ENCODE measurements around the gene VPS51. TPM values are rescaled to one million over a fixed set of nuclear protein-coding genes. Genes with fewer than 3 reads are reported as not detected.

The VPS51 gene
- total and polyA plus RNA-seq, 2 of the 4 experiments (the other 2 are of a cell fraction) = 56.3 to 113 TPM

DNA sequence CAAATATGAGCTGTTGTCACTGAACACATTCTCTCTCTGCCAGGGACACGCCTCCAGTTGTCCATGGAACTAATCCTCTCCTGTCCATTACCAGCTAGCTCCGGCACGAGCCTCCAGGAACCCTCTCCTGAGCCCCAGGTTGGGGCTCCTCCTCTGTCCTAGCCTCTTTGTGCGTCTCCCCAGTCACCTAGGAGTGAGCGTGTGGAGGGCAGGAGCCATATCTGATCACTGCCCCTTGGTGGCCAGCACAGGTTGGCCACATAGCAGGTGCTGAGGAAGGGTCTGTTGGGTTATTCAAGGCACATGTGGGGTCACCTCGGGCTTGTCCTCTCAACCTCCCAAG, 35.9 kb downstream of the VPS51 start:
- Histone ChIP-seq H3K27me3 (ENCODE audit: control insufficient read depth, insufficient read depth, low read length) (no peaks in the 10 kb centered on the region), H3K79me1 (ENCODE audit: low read depth in 1 of 2, low read length in 2 of 2) (peaks cover 24 to 50% of the 10 kb centered on the region in 2 experiments), H2AK5ac (ENCODE audit: low read depth, low read length) (no peak overlapping the region), H4K5ac (ENCODE audit: low read depth, low read length) (no peak overlapping the region), H3K23ac (ENCODE audit: low read depth, low read length) (no peak overlapping the region), H3K18ac (ENCODE audit: low read depth, low read length) (no peak overlapping the region), H3K56ac (ENCODE audit: extremely low read depth, insufficient read depth, low read length) (no peak overlapping the region), H2AFZ (replicated peaks; ENCODE audit: low read length, poor library complexity) (no peak overlapping the region), H3K4me3 (ENCODE audit: insufficient read depth, low read depth, low read length) (no peak overlapping the region), H4K91ac (ENCODE audit: insufficient read depth, low read depth, low read length) (no peak overlapping the region), H3K4ac (ENCODE audit: low read depth, low read length) (no peak overlapping the region), H2BK20ac (ENCODE audit: low read depth, low read length) (no peak overlapping the region), H3K9me3 (ENCODE audit: control insufficient read depth, insufficient read depth, low read length) (no peaks in the 10 kb centered on the region), H3K9me1 (ENCODE audit: insufficient read depth, low read length) (peaks cover 21% of the 10 kb centered on the region), H3K36me3 (ENCODE audit: control insufficient read depth, insufficient read depth, low read length) (peaks cover 57% of the 10 kb centered on the region), H3K4me2 (ENCODE audit: low read depth, low read length) (no peak overlapping the region), H3K27ac (ENCODE audit: insufficient read depth, low read length) (no peak overlapping the region), H4K20me1 (ENCODE audit: insufficient read depth, low read length) (peaks cover 34% of the 10 kb centered on the region), H3K14ac (replicated peaks; ENCODE audit: low read depth, low read length) (no peak overlapping the region), H2BK5ac (ENCODE audit: low read depth, low read length, poor library complexity, severe bottlenecking) (no peak overlapping the region), H4K8ac (ENCODE audit: low read depth in 2 of 2, low read length in 2 of 2) (no peak overlapping the region), H2AK9ac (replicated peaks; ENCODE audit: low read depth, low read length, poor library complexity) (no peak overlapping the region), H3K4me1 (ENCODE audit: control insufficient read depth, insufficient read depth, low read length) (peaks cover 6% of the 10 kb centered on the region; the same call in 1 of the 2 replicates), H3K9ac (ENCODE audit: low read depth, low read length) (no peak overlapping the region), H2BK15ac (ENCODE audit: low read depth, low read length) (no peak overlapping the region), H2BK120ac (ENCODE audit: low read depth, low read length) (no peak overlapping the region)
- no peak for TF ChIP-seq RAD21 (IDR thresholded peaks at IDR 0.05; ENCODE audit: low read length)
- TF ChIP-seq, protein P1, sequence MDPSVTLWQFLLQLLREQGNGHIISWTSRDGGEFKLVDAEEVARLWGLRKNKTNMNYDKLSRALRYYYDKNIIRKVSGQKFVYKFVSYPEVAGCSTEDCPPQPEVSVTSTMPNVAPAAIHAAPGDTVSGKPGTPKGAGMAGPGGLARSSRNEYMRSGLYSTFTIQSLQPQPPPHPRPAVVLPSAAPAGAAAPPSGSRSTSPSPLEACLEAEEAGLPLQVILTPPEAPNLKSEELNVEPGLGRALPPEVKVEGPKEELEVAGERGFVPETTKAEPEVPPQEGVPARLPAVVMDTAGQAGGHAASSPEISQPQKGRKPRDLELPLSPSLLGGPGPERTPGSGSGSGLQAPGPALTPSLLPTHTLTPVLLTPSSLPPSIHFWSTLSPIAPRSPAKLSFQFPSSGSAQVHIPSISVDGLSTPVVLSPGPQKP (IDR thresholded peaks at IDR 0.05; ENCODE audit: borderline replicate concordance, low read depth, low read length) = no peak
- TF ChIP-seq BHLHE40 (IDR thresholded peaks at IDR 0.05; ENCODE audit: low read depth, low read length) = no peak
- TF ChIP-seq RCOR1 (IDR thresholded peaks at IDR 0.05; ENCODE audit: insufficient replicate concordance, low read length) = no peak
- no peak for TF ChIP-seq FOS (IDR thresholded peaks at IDR 0.05; ENCODE audit: low read depth, low read length)
- TF ChIP-seq SMC3 (IDR thresholded peaks at IDR 0.05; ENCODE audit: low read depth, low read length) = no peak
- no peak for TF ChIP-seq MAFK (IDR thresholded peaks at IDR 0.05; ENCODE audit: low read depth, low read length)
- TF ChIP-seq, protein P2, sequence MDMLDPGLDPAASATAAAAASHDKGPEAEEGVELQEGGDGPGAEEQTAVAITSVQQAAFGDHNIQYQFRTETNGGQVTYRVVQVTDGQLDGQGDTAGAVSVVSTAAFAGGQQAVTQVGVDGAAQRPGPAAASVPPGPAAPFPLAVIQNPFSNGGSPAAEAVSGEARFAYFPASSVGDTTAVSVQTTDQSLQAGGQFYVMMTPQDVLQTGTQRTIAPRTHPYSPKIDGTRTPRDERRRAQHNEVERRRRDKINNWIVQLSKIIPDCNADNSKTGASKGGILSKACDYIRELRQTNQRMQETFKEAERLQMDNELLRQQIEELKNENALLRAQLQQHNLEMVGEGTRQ (IDR thresholded peaks at IDR 0.05; ENCODE audit: low read depth, low read length) = no peak
- TF ChIP-seq POLR2A (IDR thresholded peaks at IDR 0.05; ENCODE audit: low read depth, low read length) = no peak
- no peak for TF ChIP-seq NFE2L2 (IDR thresholded peaks at IDR 0.05; ENCODE audit: low read depth, low read length)
- TF ChIP-seq MAZ (IDR thresholded peaks at IDR 0.05; ENCODE audit: borderline replicate concordance, low read depth, low read length) = no peak
- no peak for TF ChIP-seq CHD1 (IDR thresholded peaks at IDR 0.05; ENCODE audit: low read depth, low read length)
- no peak for TF ChIP-seq RFX5 (IDR thresholded peaks at IDR 0.05; ENCODE audit: low read depth, low read length)
- TF ChIP-seq MXI1 (IDR thresholded peaks at IDR 0.05; ENCODE audit: borderline replicate concordance, low read depth, low read length) = no peak
- no peak for TF ChIP-seq CEBPB (IDR thresholded peaks at IDR 0.05; ENCODE audit: low read depth, low read length)
- TF ChIP-seq, protein P3, sequence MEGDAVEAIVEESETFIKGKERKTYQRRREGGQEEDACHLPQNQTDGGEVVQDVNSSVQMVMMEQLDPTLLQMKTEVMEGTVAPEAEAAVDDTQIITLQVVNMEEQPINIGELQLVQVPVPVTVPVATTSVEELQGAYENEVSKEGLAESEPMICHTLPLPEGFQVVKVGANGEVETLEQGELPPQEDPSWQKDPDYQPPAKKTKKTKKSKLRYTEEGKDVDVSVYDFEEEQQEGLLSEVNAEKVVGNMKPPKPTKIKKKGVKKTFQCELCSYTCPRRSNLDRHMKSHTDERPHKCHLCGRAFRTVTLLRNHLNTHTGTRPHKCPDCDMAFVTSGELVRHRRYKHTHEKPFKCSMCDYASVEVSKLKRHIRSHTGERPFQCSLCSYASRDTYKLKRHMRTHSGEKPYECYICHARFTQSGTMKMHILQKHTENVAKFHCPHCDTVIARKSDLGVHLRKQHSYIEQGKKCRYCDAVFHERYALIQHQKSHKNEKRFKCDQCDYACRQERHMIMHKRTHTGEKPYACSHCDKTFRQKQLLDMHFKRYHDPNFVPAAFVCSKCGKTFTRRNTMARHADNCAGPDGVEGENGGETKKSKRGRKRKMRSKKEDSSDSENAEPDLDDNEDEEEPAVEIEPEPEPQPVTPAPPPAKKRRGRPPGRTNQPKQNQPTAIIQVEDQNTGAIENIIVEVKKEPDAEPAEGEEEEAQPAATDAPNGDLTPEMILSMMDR (conservative IDR thresholded peaks at IDR 0.05; ENCODE audit: low read depth, low read length) = no peak
- CTCF ChIA-PET = interaction anchor here (0.5 kb wide), 1 partner anchor 253 kb away, joined by 3 read pairs; no protein-coding TSS in a partner anchor
- in situ Hi-C loops (cut with MboI; ENCODE audit: low sequenced_read_pairs) = no loop called here
- BruUV-seq (replicated peaks) = no TSS peak
- POLR2A ChIA-PET (ENCODE audit: unreplicated experiment) = interaction anchor here (1.0 kb wide), 1 partner anchor 10 kb away, joined by 3 read pairs; the partner anchor contains the start of genes FAU and MRPL49
- WGBS, 2 experiments (ENCODE audit: extremely low coverage in 2 of 2, insufficient read length in 1 of 2) = no CpG with 5 or more reads among the region's 6 CpGs
- DNase-seq (no peak), ATAC-seq (ENCODE audit: low read depth) (no peak)
- intact Hi-C loops (cut with micrococcal nuclease) = no loop called here
- dilution Hi-C loops (cut with HindIII; ENCODE audit: low sequenced_read_pairs, unreplicated experiment) = no loop called here

Measured in IMR-90 (cell line).